Measurements from ENCODE around the gene LRMDA.

LRMDA gene

DNA sequence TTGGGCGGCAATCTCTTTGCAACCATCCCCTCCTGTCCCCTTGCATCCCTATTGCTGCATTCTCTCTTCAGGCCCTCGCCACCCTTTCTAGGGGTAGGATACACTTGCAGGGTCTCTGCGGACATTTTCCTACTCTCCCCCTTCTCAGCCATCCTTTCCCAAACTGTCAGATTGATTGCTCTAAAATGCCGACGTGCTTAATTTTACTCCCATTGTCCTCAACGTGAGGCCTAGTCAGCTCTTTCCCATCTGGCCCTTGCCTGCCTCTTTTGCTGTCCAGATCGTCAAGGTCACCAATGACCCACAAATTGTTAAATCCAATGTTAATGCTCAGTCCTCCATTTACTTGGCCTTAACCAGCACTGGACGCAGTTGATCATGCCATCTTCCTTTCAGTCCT, 12.7 kb upstream of the LRMDA start:
- FAIRE-seq, result no peak
- no peak for DNase-seq (ENCODE audit: low spot score)

GRCh38 chr10:75422913-75423312, 8.5 kb upstream of the LRMDA start:
- DNase-seq (ENCODE audit: low spot score), result no peak
- FAIRE-seq, result peak; percentile 9

GRCh38 chr10:75424571-75424970, 6.9 kb upstream of the LRMDA start:
- DNase-seq (ENCODE audit: low spot score) (no peak), FAIRE-seq (no peak)

DNA sequence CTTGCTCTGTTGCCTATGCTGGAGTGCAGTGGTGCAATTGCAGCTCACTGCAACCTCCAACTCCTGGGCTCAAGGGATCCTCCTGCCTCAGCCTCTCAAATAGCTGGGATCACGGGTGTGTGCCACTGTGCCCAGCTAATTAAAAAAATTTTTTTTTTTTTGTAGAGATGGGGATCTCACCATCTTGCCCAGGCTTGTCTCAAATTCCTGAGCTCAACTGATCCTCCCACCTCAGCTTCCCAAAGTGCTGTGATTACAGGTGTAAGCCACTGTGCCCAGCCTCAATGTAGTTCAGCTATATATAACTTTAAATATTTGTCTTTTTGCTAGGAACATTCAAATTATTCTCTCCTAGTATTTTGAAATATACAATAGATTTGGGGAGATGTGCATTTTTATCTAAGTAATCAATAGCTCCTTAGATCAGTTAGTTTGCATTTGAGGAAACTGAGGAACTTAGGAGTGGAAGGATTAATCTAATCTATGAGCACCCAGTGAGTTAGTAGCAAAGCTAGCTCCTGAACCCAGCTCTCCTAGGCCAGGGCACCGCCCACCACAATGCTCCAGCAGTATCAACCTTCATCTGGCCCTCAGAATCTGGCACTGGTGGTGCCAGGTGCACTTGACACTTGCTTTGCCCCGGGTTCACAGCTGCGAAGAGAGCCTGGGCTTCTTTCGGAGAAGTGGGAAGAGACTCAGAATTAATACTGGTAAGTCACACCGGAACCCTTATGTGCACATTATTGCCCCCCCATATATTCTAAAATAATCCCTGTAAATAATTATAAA, 5.9 kb upstream of the LRMDA start:
- no peak for DNase-seq (ENCODE audit: low spot score)
- no peak for FAIRE-seq

- DNase-seq (ENCODE audit: low spot score) (no peak), FAIRE-seq (no peak)
Observed at GRCh38 chr10:75426880-75427279, 4.5 kb upstream of the LRMDA start.

DNA sequence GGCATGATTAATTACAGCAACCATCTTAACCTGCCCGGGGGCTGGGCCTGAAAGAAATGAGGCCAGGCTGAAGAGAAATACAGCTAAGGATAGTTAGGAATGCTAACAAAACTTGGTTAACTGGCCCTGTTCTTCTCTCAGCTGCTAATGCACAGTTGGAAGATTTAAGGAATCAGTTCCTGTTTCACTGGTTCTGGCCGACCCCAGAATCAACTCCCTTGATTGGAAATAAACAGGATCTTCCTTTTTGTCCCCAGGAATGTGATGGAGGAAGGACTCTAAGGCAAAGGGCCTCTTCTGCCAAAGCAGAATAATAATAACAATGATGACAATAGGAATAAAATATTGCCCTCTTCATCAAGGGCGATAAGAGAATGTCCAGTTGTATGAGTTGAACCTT, 3.5 kb upstream of the LRMDA start:
- DNase-seq (ENCODE audit: low spot score) (no peak), FAIRE-seq (no peak)

GRCh38 chr10:75428434-75429158, 2.8 kb upstream of the LRMDA start:
- FAIRE-seq (peak; percentile 52), DNase-seq (ENCODE audit: low spot score) (peak; percentile 77)

GRCh38 chr10:75429159-75429827, 2.1 kb upstream of the LRMDA start:
- no peak for FAIRE-seq

DNA sequence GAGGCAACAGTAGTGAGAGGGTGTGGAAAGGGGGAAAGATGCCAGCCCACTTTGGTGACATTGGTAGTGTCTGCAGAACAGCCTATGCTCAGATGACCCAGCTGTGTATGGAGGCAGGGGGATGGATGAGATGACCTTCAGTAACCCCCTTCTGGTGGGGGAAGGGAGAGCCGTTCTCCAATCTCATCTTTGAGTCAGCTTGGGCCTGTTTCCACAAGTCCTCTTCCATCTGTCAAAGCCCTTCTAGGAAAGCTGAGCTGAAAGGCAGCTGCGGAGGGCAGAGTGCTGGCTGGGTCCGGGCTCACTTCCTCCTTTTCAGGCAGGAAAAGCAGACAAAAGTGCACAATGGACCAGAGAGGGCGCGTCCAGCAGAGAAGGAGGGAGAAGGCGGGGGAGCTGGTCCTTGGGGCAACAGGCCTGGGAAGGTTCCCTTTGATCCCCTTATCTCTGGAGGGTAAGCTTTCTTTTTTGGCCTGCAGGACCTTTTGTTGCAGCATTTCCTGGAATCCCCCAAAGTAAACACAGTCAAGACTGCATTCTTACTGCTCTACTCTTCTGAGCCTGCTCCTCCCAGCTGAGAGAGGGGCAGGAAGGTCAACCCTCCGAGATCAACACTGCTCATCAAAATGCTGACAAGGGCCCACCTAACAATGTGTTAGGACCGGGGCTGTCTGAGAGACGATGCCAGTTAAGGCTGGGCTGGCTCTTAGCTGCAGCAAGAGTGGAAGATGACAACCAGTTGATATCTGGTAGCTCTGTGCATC, 1.2 kb upstream of the LRMDA start:
- FAIRE-seq (peak; percentile 86), DNase-seq (ENCODE audit: low spot score) (peak; percentile 35)

More at GRCh38 chr10:75429159-75429827, 2.1 kb upstream of the LRMDA start:
- no peak for DNase-seq (ENCODE audit: low spot score)

GRCh38 chr10:75432176-75432575, 752 bp downstream of the LRMDA start:
- DNase-seq (ENCODE audit: low spot score) (no peak), FAIRE-seq (no peak)

- no peak for FAIRE-seq
Observed at GRCh38 chr10:75432763-75433162, 1.3 kb downstream of the LRMDA start.

DNA sequence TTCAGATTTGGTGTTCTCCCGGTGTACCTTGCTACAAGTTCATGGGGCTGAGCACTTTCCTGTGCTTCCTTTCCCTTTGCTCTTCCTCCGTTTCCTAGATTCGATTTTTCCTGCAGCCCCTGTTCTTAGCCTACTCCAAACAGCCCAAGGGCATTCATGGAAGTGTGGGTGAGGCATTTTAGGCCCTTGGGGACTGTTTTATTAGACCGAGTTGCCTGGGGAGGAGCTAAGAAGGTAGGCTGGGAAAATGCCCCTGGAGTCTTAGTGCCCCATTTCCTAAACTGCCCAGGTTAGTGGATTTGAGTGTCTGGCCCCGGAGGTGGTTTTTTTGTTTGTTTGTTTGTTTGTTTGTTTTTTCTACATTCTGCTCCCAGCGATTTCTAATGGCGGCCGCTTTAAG, 1.8 kb downstream of the LRMDA start:
- DNase-seq (ENCODE audit: low spot score) (no peak), FAIRE-seq (no peak)

More at GRCh38 chr10:75432763-75433162, 1.3 kb downstream of the LRMDA start:
- DNase-seq (ENCODE audit: low spot score), result no peak

DNA sequence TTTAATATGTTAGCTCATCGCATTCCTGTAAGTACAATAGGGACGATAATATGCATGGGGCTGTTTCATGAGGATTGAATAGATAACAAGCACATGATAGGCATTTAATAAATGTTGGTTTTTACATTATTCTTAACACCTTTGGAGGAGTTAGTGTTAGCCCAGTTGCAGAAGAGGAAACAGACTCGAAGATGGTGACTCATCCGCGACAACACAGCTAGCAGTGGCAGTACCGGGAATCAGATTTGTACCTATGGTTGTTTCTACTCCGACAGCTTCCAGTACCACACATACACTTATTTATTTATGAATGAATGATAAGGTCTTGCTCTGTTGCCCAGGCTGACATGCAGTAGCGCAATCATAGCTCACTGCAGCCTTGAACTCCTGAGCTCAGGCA, 2.9 kb downstream of the LRMDA start:
- DNase-seq (ENCODE audit: low spot score), result no peak

GRCh38 chr10:75435291-75435690, 3.9 kb downstream of the LRMDA start:
- DNase-seq (ENCODE audit: low spot score) (no peak), FAIRE-seq (no peak)

More for the DNA sequence above, 2.9 kb downstream of the LRMDA start:
- FAIRE-seq, result no peak

DNA sequence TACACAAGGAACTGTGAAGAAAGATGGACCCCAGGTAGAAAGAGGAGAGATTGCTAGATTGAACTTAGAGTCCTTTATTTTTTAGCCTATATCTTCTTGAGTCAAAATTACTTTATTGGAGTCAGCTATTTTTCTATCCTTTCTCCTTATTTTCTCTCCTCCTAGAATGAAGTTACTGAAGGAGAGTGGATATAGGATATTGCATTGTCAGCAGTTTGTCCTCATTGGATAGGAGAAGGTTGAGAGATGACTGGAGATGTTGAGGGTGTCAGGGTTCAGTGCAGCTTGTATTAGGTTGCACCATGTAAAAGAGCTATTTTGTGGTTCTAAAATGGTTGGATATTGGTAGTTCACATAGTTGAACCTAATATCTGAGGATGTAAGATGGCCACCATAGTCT, 5.5 kb downstream of the LRMDA start:
- DNase-seq (ENCODE audit: low spot score) (no peak), FAIRE-seq (no peak)

- no peak for FAIRE-seq
- no peak for DNase-seq (ENCODE audit: low spot score)
Observed at GRCh38 chr10:75437693-75438092, 6.3 kb downstream of the LRMDA start.

DNA sequence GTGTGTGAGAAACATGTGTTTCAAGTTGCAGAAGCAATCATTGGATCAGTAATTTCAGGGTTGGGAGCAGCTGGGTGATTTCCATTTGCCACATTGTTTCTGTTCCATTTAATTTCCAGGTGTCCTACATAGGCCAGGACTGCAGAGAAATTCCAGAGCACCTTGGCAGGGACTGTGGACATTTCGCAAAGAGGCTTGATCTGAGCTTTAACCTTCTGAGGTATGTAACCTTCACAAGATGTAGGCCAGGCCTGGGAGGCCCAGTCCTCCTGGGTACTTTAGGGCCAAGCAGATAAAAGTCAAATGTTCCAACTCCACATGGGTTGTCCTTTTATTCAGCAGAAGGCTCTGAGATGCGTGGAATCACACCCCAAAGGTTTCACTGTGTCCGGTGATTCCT, 6.9 kb downstream of the LRMDA start:
- FAIRE-seq (no peak), DNase-seq (ENCODE audit: low spot score) (no peak)

DNA sequence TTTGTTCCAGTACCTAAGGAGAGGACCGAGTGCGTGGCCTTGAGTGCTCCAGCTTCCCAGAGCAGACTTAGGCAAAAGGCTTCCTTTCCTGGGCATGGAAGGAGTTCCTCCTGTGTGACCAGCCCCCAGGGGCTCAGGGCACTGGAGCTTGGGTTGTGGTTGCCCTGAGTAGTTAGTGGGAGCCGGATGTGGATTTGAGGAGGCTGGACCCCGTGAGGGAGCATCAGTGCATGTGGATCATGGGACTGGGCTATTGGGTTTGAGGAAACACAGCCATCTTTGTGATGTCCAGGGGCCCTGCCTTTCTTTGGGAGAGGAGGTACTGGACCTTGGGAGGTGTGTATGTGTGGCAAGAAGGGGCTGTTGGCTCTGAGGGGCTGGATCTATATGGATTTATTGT, 8.4 kb downstream of the LRMDA start:
- DNase-seq (ENCODE audit: low spot score) (no peak), FAIRE-seq (no peak)

GRCh38 chr10:75440271-75440793, 8.9 kb downstream of the LRMDA start:
- DNase-seq (ENCODE audit: low spot score) (no peak), FAIRE-seq (no peak)

- FAIRE-seq, result peak; percentile 9
- DNase-seq (ENCODE audit: low spot score), result no peak
Observed at GRCh38 chr10:75441196-75441595, 9.8 kb downstream of the LRMDA start.

- DNase-seq (ENCODE audit: low spot score) (no peak), FAIRE-seq (no peak)
Observed at GRCh38 chr10:75441682-75442081, 10.3 kb downstream of the LRMDA start.

All from urothelium cell line (cell line).